GM08714 (cell line): ENCODE results near the gene SCG5.

Experiments used
- H3K4me3 ChIP-seq: fragments of 200-500 bp; sonication (Bioruptor generic); 2 replicates; pipeline ENCODE4 v1.5.1; 2014; ENCODE audit warnings: mild to moderate bottlenecking, low read length, inconsistent platforms
- ZNF274 ChIP-seq: IDR thresholded peaks from 2 replicates; pipeline ENCODE4 v1.6.1; 2012; ENCODE audit warnings: mild to moderate bottlenecking, low read depth, low read length

SCG5 gene

GRCh38 chr15:32735989-32736700 lies 94.6 kb downstream of the SCG5 start:
- H3K4me3 ChIP-seq: no peak overlapping the region
- TF ChIP-seq ZNF274: no peak

DNA sequence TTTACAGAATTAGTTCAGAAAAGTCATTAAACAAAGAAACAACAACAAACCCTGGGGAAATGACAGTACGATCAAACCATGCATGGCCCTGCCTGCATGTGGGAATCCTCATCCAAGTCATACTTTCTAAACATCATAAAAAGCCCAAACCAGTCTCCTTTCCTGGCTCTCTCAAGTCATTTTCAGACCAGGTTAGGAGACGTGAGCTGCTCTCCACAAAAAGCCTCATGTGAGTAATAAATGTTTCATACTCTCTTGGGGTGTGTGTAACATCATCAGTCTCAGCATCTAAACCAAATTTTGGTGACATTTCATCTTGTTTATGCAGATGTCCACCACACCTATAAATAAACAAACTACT lies 95.2 kb downstream of the SCG5 start:
- TF ChIP-seq ZNF274: no peak
- no peak overlapping the region for H3K4me3 ChIP-seq

DNA sequence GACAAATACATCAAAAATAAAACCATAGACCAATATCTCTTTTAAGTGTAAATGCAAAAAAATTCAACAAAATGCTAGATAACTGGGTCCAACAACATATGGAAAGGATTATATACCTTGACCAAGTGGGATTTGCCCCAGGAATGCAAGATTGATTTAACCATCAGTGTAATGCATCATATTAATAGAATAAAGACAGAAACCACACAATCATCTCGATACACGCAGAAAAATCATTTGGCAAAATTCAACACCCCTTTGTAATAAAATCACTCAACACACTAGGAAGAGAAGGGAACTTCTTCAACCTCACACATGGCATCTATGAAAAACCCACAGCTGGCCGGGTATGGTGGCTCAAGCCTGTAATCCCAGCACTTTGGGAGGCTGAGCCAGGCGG lies 95.8 kb downstream of the SCG5 start:
- TF ChIP-seq ZNF274: no peak
- no peak overlapping the region for H3K4me3 ChIP-seq

DNA sequence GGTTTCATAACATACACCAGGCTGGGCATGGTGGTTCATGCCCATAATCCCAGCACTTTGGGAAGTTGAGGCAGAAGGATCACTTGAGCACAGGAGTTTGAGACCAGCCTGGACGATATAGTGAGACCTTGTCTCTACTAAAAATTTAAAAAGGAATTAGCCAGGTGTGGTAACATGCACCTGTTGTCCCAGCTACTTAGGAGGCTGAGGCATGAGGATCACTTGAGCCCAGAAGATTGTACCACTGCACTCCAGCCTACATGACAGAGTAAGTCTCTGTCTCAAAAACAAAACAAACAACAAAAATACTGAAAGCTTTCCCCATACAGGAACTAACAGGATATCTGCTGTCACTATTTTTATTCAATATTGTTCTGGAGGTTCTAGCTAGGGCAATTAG lies 97.2 kb downstream of the SCG5 start:
- no peak overlapping the region for H3K4me3 ChIP-seq
- TF ChIP-seq ZNF274: no peak

DNA sequence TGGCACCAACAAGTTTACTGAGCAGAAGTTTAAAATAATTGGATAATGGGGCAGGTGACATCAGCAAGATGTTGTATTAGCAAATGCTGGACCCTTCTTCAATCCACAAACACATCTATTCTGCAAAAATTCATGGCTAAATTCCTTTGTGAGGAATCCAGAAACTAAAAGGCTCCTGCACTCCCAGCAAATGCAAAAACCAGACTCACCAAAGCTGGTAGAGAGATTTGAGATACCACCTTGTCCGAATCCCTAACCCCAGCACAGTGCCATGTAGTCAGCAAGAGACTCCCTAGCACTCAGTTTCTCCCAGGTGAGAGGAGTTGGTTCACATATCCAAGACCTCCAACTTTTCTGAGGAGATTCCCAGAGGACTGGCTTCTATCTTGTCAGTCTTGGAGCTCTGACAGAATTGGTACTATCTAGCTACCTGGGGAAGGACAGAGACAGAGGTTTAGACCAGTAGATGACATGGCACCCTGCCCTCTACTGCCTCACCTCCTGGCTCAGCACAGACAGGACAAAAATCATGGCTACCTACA lies 98.1 kb downstream of the SCG5 start:
- TF ChIP-seq ZNF274: no peak
- H3K4me3 ChIP-seq: no peak overlapping the region

GRCh38 chr15:32743411-32744140 lies 102.1 kb downstream of the SCG5 start:
- no peak overlapping the region for H3K4me3 ChIP-seq
- no peak for TF ChIP-seq ZNF274

GRCh38 chr15:32746116-32746857 lies 104.8 kb downstream of the SCG5 start:
- TF ChIP-seq ZNF274: no peak
- no peak overlapping the region for H3K4me3 ChIP-seq
